ENCODE measurements around the gene CHRNB1. TPM values are rescaled to one million over a fixed set of nuclear protein-coding genes. Genes with fewer than 3 reads are reported as not detected.

The CHRNB1 gene
- polyA plus RNA-seq, 4 donors = 10.1 to 11.7 (median 11.3) TPM

Other genes starting within 250 kb of the CHRNB1 start
- 10 to 100 TPM; 30.3 to 40.3 (median 32.9) TPM for gene DLG4, start 225.2 kb upstream of the CHRNB1 start, polyA plus RNA-seq (ENCODE audit: insufficient read length in 4 of 4)
- 100 to 1,000 TPM; 421 to 519 (median 462) TPM for gene ACADVL, start 225.1 kb upstream of the CHRNB1 start, polyA plus RNA-seq (ENCODE audit: insufficient read length in 4 of 4)
- 10 to 100 TPM; 49.9 to 65.1 (median 50.9) TPM for gene DVL2, start 210.5 kb upstream of the CHRNB1 start, polyA plus RNA-seq (ENCODE audit: insufficient read length in 4 of 4)
- gene PHF23, start 205.6 kb upstream of the CHRNB1 start, polyA plus RNA-seq (ENCODE audit: insufficient read length in 4 of 4) = 10 to 100 TPM; 57.4 to 66.4 (median 60.9) TPM
- gene GABARAP, start 202.6 kb upstream of the CHRNB1 start, polyA plus RNA-seq (ENCODE audit: insufficient read length in 4 of 4) = 100 to 1,000 TPM; 389 to 496 (median 451) TPM
- 100 to 1,000 TPM; 147 to 167 (median 159) TPM for gene CTDNEP1, start 193.3 kb upstream of the CHRNB1 start, polyA plus RNA-seq (ENCODE audit: insufficient read length in 4 of 4)
- gene ELP5, start 192.8 kb upstream of the CHRNB1 start, polyA plus RNA-seq (ENCODE audit: insufficient read length in 4 of 4) = 10 to 100 TPM; 40.3 to 55.8 (median 50.5) TPM
- gene CLDN7, start 182.6 kb upstream of the CHRNB1 start, polyA plus RNA-seq (ENCODE audit: insufficient read length in 4 of 4) = 10 to 100 TPM; 45.0 to 66.0 (median 51.8) TPM
- gene SLC2A4, start 163.3 kb upstream of the CHRNB1 start, polyA plus RNA-seq (ENCODE audit: insufficient read length in 4 of 4) = 1 to 10 TPM; 1.8 to 2.9 (median 2.5) TPM
- gene YBX2, start 150.4 kb upstream of the CHRNB1 start, polyA plus RNA-seq (ENCODE audit: insufficient read length in 4 of 4) = 1 to 10 TPM; 2.9 to 4.2 (median 3.4) TPM
- gene EIF5A, start 137.4 kb upstream of the CHRNB1 start, polyA plus RNA-seq (ENCODE audit: insufficient read length in 4 of 4) = 100 to 1,000 TPM; 297 to 355 (median 333) TPM
- gene GPS2, start 129.7 kb upstream of the CHRNB1 start, polyA plus RNA-seq (ENCODE audit: insufficient read length in 4 of 4) = 100 to 1,000 TPM in 2 of 4 donors, 10 to 100 TPM in 2; 86.3 to 106 (median 99.6) TPM
- gene NEURL4, start 115.7 kb upstream of the CHRNB1 start, polyA plus RNA-seq (ENCODE audit: insufficient read length in 4 of 4) = 10 to 100 TPM; 28.3 to 33.3 (median 30.7) TPM
- 1 to 10 TPM; 5.7 to 9.1 (median 6.0) TPM for gene ACAP1, start 108.5 kb upstream of the CHRNB1 start, polyA plus RNA-seq (ENCODE audit: insufficient read length in 4 of 4)
- 10 to 100 TPM; 12.4 to 13.6 (median 12.9) TPM for gene KCTD11, start 92.9 kb upstream of the CHRNB1 start, polyA plus RNA-seq (ENCODE audit: insufficient read length in 4 of 4)
- gene TMEM95, start 89.9 kb upstream of the CHRNB1 start, polyA plus RNA-seq (ENCODE audit: insufficient read length in 4 of 4) = not detected
- gene TNK1, start 64.0 kb upstream of the CHRNB1 start, polyA plus RNA-seq (ENCODE audit: insufficient read length in 4 of 4) = 1 to 10 TPM; 3.2 to 7.2 (median 4.5) TPM
- 10 to 100 TPM; 30.5 to 46.3 (median 38.1) TPM for gene PLSCR3, start 50.5 kb upstream of the CHRNB1 start, polyA plus RNA-seq (ENCODE audit: insufficient read length in 4 of 4)
- 100 to 1,000 TPM in 1 of 4 donors, 10 to 100 TPM in 3; 78.9 to 105 (median 86.2) TPM for gene TMEM256, start 41.0 kb upstream of the CHRNB1 start, polyA plus RNA-seq (ENCODE audit: insufficient read length in 4 of 4)
- gene NLGN2, start 37.2 kb upstream of the CHRNB1 start, polyA plus RNA-seq (ENCODE audit: insufficient read length in 4 of 4) = 10 to 100 TPM; 22.8 to 32.6 (median 24.9) TPM
- gene SPEM1, start 24.7 kb upstream of the CHRNB1 start, polyA plus RNA-seq (ENCODE audit: insufficient read length in 4 of 4) = under 1 TPM in 1 of 4 donors, not detected in 3; 0.09 TPM
- under 1 TPM in 2 of 4 donors, not detected in 2; 0.12 TPM for gene SPEM2, start 19.4 kb upstream of the CHRNB1 start, polyA plus RNA-seq (ENCODE audit: insufficient read length in 4 of 4)
- gene SPEM3, start 16.2 kb upstream of the CHRNB1 start, polyA plus RNA-seq (ENCODE audit: insufficient read length in 4 of 4) = not detected
- 1 to 10 TPM; 3.6 to 5.6 (median 4.3) TPM for gene TMEM102, start 9.6 kb upstream of the CHRNB1 start, polyA plus RNA-seq (ENCODE audit: insufficient read length in 4 of 4)
- 1 to 10 TPM; 6.0 to 8.6 (median 7.8) TPM for gene FGF11, start 5.5 kb upstream of the CHRNB1 start, polyA plus RNA-seq (ENCODE audit: insufficient read length in 4 of 4)
- gene ZBTB4, start 34.6 kb downstream of the CHRNB1 start, polyA plus RNA-seq (ENCODE audit: insufficient read length in 4 of 4) = 10 to 100 TPM; 38.6 to 47.4 (median 44.3) TPM
- under 1 TPM in 3 of 4 donors, not detected in 1; 0.16 to 0.22 (median 0.21) TPM for gene SLC35G6, start 36.4 kb downstream of the CHRNB1 start, polyA plus RNA-seq (ENCODE audit: insufficient read length in 4 of 4)
- gene POLR2A, start 39.3 kb downstream of the CHRNB1 start, polyA plus RNA-seq (ENCODE audit: insufficient read length in 4 of 4) = 100 to 1,000 TPM; 117 to 158 (median 121) TPM
- 10 to 100 TPM; 25.3 to 32.5 (median 29.0) TPM for gene TNFSF12, start 104.0 kb downstream of the CHRNB1 start, polyA plus RNA-seq (ENCODE audit: insufficient read length in 4 of 4)
- 10 to 100 TPM; 13.2 to 17.8 (median 14.3) TPM for gene TNFSF13, start 113.7 kb downstream of the CHRNB1 start, polyA plus RNA-seq (ENCODE audit: insufficient read length in 4 of 4)
- gene SENP3, start 116.9 kb downstream of the CHRNB1 start, polyA plus RNA-seq (ENCODE audit: insufficient read length in 4 of 4) = 10 to 100 TPM; 68.1 to 81.1 (median 78.1) TPM
- 10 to 100 TPM; 43.0 to 78.7 (median 53.9) TPM for gene CD68, start 134.6 kb downstream of the CHRNB1 start, polyA plus RNA-seq (ENCODE audit: insufficient read length in 4 of 4)
- 100 to 1,000 TPM; 110 to 122 (median 119) TPM for gene MPDU1, start 138.8 kb downstream of the CHRNB1 start, polyA plus RNA-seq (ENCODE audit: insufficient read length in 4 of 4)
- gene SOX15, start 145.0 kb downstream of the CHRNB1 start, polyA plus RNA-seq (ENCODE audit: insufficient read length in 4 of 4) = 1 to 10 TPM; 3.3 to 4.3 (median 4.0) TPM
- gene FXR2, start 169.8 kb downstream of the CHRNB1 start, polyA plus RNA-seq (ENCODE audit: insufficient read length in 4 of 4) = 10 to 100 TPM; 46.5 to 54.2 (median 46.9) TPM
- 100 to 1,000 TPM; 124 to 145 (median 139) TPM for gene SAT2, start 182.8 kb downstream of the CHRNB1 start, polyA plus RNA-seq (ENCODE audit: insufficient read length in 4 of 4)
- 1 to 10 TPM; 3.5 to 5.7 (median 4.0) TPM for gene SHBG, start 185.1 kb downstream of the CHRNB1 start, polyA plus RNA-seq (ENCODE audit: insufficient read length in 4 of 4)
- gene ATP1B2, start 205.9 kb downstream of the CHRNB1 start, polyA plus RNA-seq (ENCODE audit: insufficient read length in 4 of 4) = 10 to 100 TPM; 18.6 to 26.1 (median 21.2) TPM
- gene TP53, start 242.4 kb downstream of the CHRNB1 start, polyA plus RNA-seq (ENCODE audit: insufficient read length in 4 of 4) = 10 to 100 TPM; 69.4 to 74.4 (median 70.7) TPM
- 10 to 100 TPM; 12.7 to 16.3 (median 14.2) TPM for gene WRAP53, start 243.4 kb downstream of the CHRNB1 start, polyA plus RNA-seq (ENCODE audit: insufficient read length in 4 of 4)